GM18511 (cell line): ENCODE results near the gene SLC18B1.

Experiments
- ATAC-seq: cut with Tn5 transposase; IDR thresholded peaks from one replicate; pipeline ENCODE4 v1.9.1; 2021; ENCODE audit warnings: mild to moderate bottlenecking, moderate library complexity; ENCODE audit not compliant: unreplicated experiment

SLC18B1 gene

GRCh38 chr6:132748446-132748845, 50.0 kb downstream of the SLC18B1 start:
- no peak for ATAC-seq

- no peak for ATAC-seq
These were observed 52.4 kb downstream of the SLC18B1 start for GRCh38 chr6:132746048-132746447.

GRCh38 chr6:132742495-132742894, 55.9 kb downstream of the SLC18B1 start:
- ATAC-seq: no peak

- no peak for ATAC-seq
These were observed 57.2 kb downstream of the SLC18B1 start for GRCh38 chr6:132741281-132741680.

GRCh38 chr6:132736239-132736638, 62.2 kb downstream of the SLC18B1 start:
- ATAC-seq: no peak

- ATAC-seq: no peak
These were observed 63.7 kb downstream of the SLC18B1 start for GRCh38 chr6:132734694-132735236.

GRCh38 chr6:132733814-132734213, 64.6 kb downstream of the SLC18B1 start:
- no peak for ATAC-seq

- ATAC-seq: no peak
These were observed 65.2 kb downstream of the SLC18B1 start for GRCh38 chr6:132733283-132733682.

GRCh38 chr6:132731086-132731485, 67.4 kb downstream of the SLC18B1 start:
- ATAC-seq: no peak

- no peak for ATAC-seq
These were observed 67.9 kb downstream of the SLC18B1 start for GRCh38 chr6:132730560-132730959.

GRCh38 chr6:132728616-132729015, 69.8 kb downstream of the SLC18B1 start:
- no peak for ATAC-seq

GRCh38 chr6:132726608-132726975, 71.8 kb downstream of the SLC18B1 start:
- no peak for ATAC-seq

GRCh38 chr6:132725947-132726607, 72.4 kb downstream of the SLC18B1 start:
- ATAC-seq: peak; percentile 88

GRCh38 chr6:132725471-132725870, 73.0 kb downstream of the SLC18B1 start:
- no peak for ATAC-seq

- ATAC-seq: no peak
These were observed 78.5 kb downstream of the SLC18B1 start for GRCh38 chr6:132719736-132720448.
